Umbilical cord (tissue), 1 donor: Measurements from ENCODE around the gene PCF11. TPM values are rescaled to one million over a fixed set of nuclear protein-coding genes. Genes with fewer than 3 reads are reported as not detected.

Source experiments
- total RNA-seq: library from RNA; depleted of rRNA; stranded (reverse); fragments of >200 nt; gene quantifications from one replicate; pipeline ENCODE4 v1.2.3, GENCODE V29; 2014; ENCODE audit warnings: low replicate concordance; ENCODE audit not compliant: insufficient read depth

PCF11 gene
- total RNA-seq, 1 donor from 2014 or later, result 58.7 TPM

Other genes starting within 250 kb of the PCF11 start
- 12.3 TPM for gene RAB30, start 85.2 kb upstream of the PCF11 start, total RNA-seq
- 25.8 TPM for gene ANKRD42, start 36.6 kb downstream of the PCF11 start, total RNA-seq
- 47.7 TPM for gene CCDC90B, start 129.2 kb downstream of the PCF11 start, total RNA-seq